IPS DF 6.9 (cell line): Measurements from ENCODE around the gene SYT11.
"Not testable (repeated sequence)": the region's sequence is repeated elsewhere in the genome, so short reads cannot be mapped to it uniquely, and the experiment has no call there.

Experiments
- DNase-seq: peaks from one replicate; pipeline ENCODE4 v3.0.0-alpha.2; 2013; ENCODE audit warnings: low read depth, low spot score
- H3K27ac ChIP-seq: one replicate; pipeline ENCODE4 v1.5.1; 2013; ENCODE audit warnings: low read length, control low read depth
- H3K27me3 ChIP-seq: 2 replicates; pipeline ENCODE4 v1.6.1; 2013; ENCODE audit warnings: mild to moderate bottlenecking, low read length; ENCODE audit not compliant: control insufficient read depth, insufficient read depth
- H3K36me3 ChIP-seq: 2 replicates; pipeline ENCODE4 v1.6.1; 2013; ENCODE audit warnings: low read length; ENCODE audit not compliant: control insufficient read depth, insufficient read depth
- H3K4me1 ChIP-seq: 2 replicates; pipeline ENCODE4 v1.6.1; 2013; ENCODE audit warnings: low read length; ENCODE audit not compliant: control insufficient read depth, insufficient read depth
- H3K4me3 ChIP-seq: 2 replicates; pipeline ENCODE4 v1.5.1; 2013; ENCODE audit warnings: mild to moderate bottlenecking, low read length
- H3K9me3 ChIP-seq: 2 replicates; pipeline ENCODE4 v1.6.1; 2013; ENCODE audit warnings: low read length, inconsistent platforms; ENCODE audit not compliant: control insufficient read depth, insufficient read depth
- WGBS: extraction: QIAGEN DNeasy Blood & Tissue Kit; methylation state at CpG from one replicate; pipeline ENCODE4 v1.1.7; 2013; ENCODE audit warnings: mixed read lengths, missing lambda C conversion rate; ENCODE audit not compliant: insufficient read length, insufficient coverage; 5-methylcytosine and 5-hydroxymethylcytosine counted together

The SYT11 gene

GRCh38 chr1:155919801-155920200, 60.4 kb downstream of the SYT11 start:
- no peak for DNase-seq
- Histone ChIP-seq H3K4me3 (no peak overlapping the region), H3K27me3 (no peaks in the 10 kb centered on the region), H3K36me3 (peaks cover 34% of the 10 kb centered on the region), H3K9me3 (no peaks in the 10 kb centered on the region), H3K4me1 (no peaks in the 10 kb centered on the region), H3K27ac (no peak overlapping the region)
- no CpG with 5 or more reads among the region's 2 CpGs for WGBS

- Histone ChIP-seq H3K27me3 (no peaks in the 10 kb centered on the region), H3K4me1 (no peaks in the 10 kb centered on the region), H3K27ac (no peak overlapping the region), H3K9me3 (no peaks in the 10 kb centered on the region), H3K4me3 (no peak overlapping the region), H3K36me3 (peaks cover 34% of the 10 kb centered on the region; the same call in 1 of the 2 replicates)
- no CpG with 5 or more reads among the region's 3 CpGs for WGBS
- DNase-seq = no peak
Measured at GRCh38 chr1:155920717-155921116, 61.4 kb downstream of the SYT11 start.

GRCh38 chr1:155925506-155925905, 66.1 kb downstream of the SYT11 start:
- no CpG with 5 or more reads among the region's 2 CpGs for WGBS
- Histone ChIP-seq H3K4me3 (no peak overlapping the region), H3K27ac (no peak overlapping the region), H3K27me3 (no peaks in the 10 kb centered on the region), H3K9me3 (no peaks in the 10 kb centered on the region), H3K36me3 (peaks cover 43% of the 10 kb centered on the region), H3K4me1 (no peaks in the 10 kb centered on the region)
- DNase-seq = no peak

GRCh38 chr1:155929057-155929456, 69.7 kb downstream of the SYT11 start:
- H3K4me1 ChIP-seq = no peaks in the 10 kb centered on the region
- H3K27ac ChIP-seq = no peak overlapping the region
- peaks cover 29% of the 10 kb centered on the region for H3K36me3 ChIP-seq
- no peaks in the 10 kb centered on the region for H3K9me3 ChIP-seq
- no peak for DNase-seq
- H3K27me3 ChIP-seq = no peaks in the 10 kb centered on the region
- no peak overlapping the region for H3K4me3 ChIP-seq
- no CpG with 5 or more reads among the region's 5 CpGs for WGBS

GRCh38 chr1:155930725-155931124, 71.4 kb downstream of the SYT11 start:
- peaks cover 23% of the 10 kb centered on the region for H3K36me3 ChIP-seq
- H3K27ac ChIP-seq, H3K9me3 ChIP-seq, H3K4me3 ChIP-seq, DNase-seq, H3K27me3 ChIP-seq, H3K4me1 ChIP-seq: not testable (repeated sequence)
- WGBS = no CpG with 5 or more reads among the region's 10 CpGs

- no peak for DNase-seq
- Histone ChIP-seq H3K27ac (no peak overlapping the region), H3K4me1 (no peaks in the 10 kb centered on the region), H3K9me3 (no peaks in the 10 kb centered on the region), H3K27me3 (no peaks in the 10 kb centered on the region), H3K36me3 (peaks cover 18% of the 10 kb centered on the region), H3K4me3 (no peak overlapping the region)
- WGBS = 100% methylated on average over 1 of the region's 7 CpGs
Measured at GRCh38 chr1:155931332-155932038, 72.1 kb downstream of the SYT11 start.

- DNase-seq = no peak
Measured at GRCh38 chr1:155932081-155932480, 72.7 kb downstream of the SYT11 start.

GRCh38 chr1:155932487-155932886, 73.1 kb downstream of the SYT11 start:
- no CpG with 5 or more reads among the region's 5 CpGs for WGBS
- H3K4me1 ChIP-seq = no peaks in the 10 kb centered on the region
- no peak overlapping the region for H3K27ac ChIP-seq
- H3K9me3 ChIP-seq = no peaks in the 10 kb centered on the region
- no peak for DNase-seq
- no peaks in the 10 kb centered on the region for H3K27me3 ChIP-seq
- H3K36me3 ChIP-seq = peaks cover 9% of the 10 kb centered on the region; the same call in 1 of the 2 replicates
- H3K4me3 ChIP-seq = no peak overlapping the region

More at GRCh38 chr1:155932081-155932480, 72.7 kb downstream of the SYT11 start:
- H3K4me1 ChIP-seq = no peaks in the 10 kb centered on the region
- no peaks in the 10 kb centered on the region for H3K27me3 ChIP-seq
- no peaks in the 10 kb centered on the region for H3K9me3 ChIP-seq
- no CpG with 5 or more reads among the region's 1 CpG for WGBS
- no peak overlapping the region for H3K4me3 ChIP-seq
- H3K36me3 ChIP-seq = peaks cover 12% of the 10 kb centered on the region; the same call in 1 of the 2 replicates
- no peak overlapping the region for H3K27ac ChIP-seq

- Histone ChIP-seq H3K27ac (no peak overlapping the region), H3K9me3 (no peaks in the 10 kb centered on the region), H3K36me3 (peaks cover 5% of the 10 kb centered on the region; the same call in 1 of the 2 replicates), H3K27me3 (no peaks in the 10 kb centered on the region), H3K4me1 (no peaks in the 10 kb centered on the region), H3K4me3 (peak overlapping the region; percentile 95)
- DNase-seq = no peak
- WGBS = 100% methylated on average over 4 of the region's 10 CpGs
Measured at GRCh38 chr1:155933591-155934096, 74.3 kb downstream of the SYT11 start.

- 100% methylated on average over 1 of the region's 50 CpGs for WGBS
- no peaks in the 10 kb centered on the region for H3K4me1 ChIP-seq
- DNase-seq = peak; percentile 100
- H3K27me3 ChIP-seq = no peaks in the 10 kb centered on the region
- H3K36me3 ChIP-seq = peaks cover 5% of the 10 kb centered on the region; the same call in 1 of the 2 replicates
- no peaks in the 10 kb centered on the region for H3K9me3 ChIP-seq
- H3K4me3 ChIP-seq = peak within 1 kb of the TSS; percentile 95
- no peak within 1 kb of the TSS for H3K27ac ChIP-seq
Measured at GRCh38 chr1:155934097-155934935, 74.9 kb downstream of the SYT11 start, which contains the start of gene KHDC4. TSS of gene KHDC4 (minus strand) at chr1:155934413. CDS start at chr1:155934373, 40 bp downstream.
